ENCODE data around the gene RAB5B.

Gene RAB5B

GRCh38 chr12:55973599-55974307 is at the start of gene RAB5B:
Gene RAB5B (plus strand): TSS chr12:55974078. CDS start chr12:55986961, 12,883 bp downstream.
- H3K4me3 ChIP-seq (ENCODE audit: low read length), result peak within 1 kb of the TSS; percentile 92
- no peak for TF ChIP-seq ZNF274 (IDR thresholded peaks at IDR 0.05; ENCODE audit: low read depth, low read length)

GRCh38 chr12:55925371-55925770 is 48.5 kb upstream of the RAB5B start:
- H3K4me3 ChIP-seq (ENCODE audit: low read length), result no peak overlapping the region; the same call in 1 of the 2 replicates
- no peak for TF ChIP-seq ZNF274 (IDR thresholded peaks at IDR 0.05; ENCODE audit: low read depth, low read length)

GRCh38 chr12:55925870-55926737 is 47.8 kb upstream of the RAB5B start:
- peak overlapping the region; percentile 92 for H3K4me3 ChIP-seq (ENCODE audit: low read length)
- TF ChIP-seq ZNF274 (IDR thresholded peaks at IDR 0.05; ENCODE audit: low read depth, low read length), result no peak

- peak overlapping the region; percentile 92 for H3K4me3 ChIP-seq (ENCODE audit: low read length)
- no peak for TF ChIP-seq ZNF274 (IDR thresholded peaks at IDR 0.05; ENCODE audit: low read depth, low read length)
Observed at GRCh38 chr12:55926738-55927587, 46.9 kb upstream of the RAB5B start.

- peak within 1 kb of the TSS; percentile 92 for H3K4me3 ChIP-seq (ENCODE audit: low read length)
- TF ChIP-seq ZNF274 (IDR thresholded peaks at IDR 0.05; ENCODE audit: low read depth, low read length), result no peak
Observed at GRCh38 chr12:55927588-55928502, 46.0 kb upstream of the RAB5B start, which contains the start of gene PYM1. Gene PYM1 (minus strand): TSS chr12:55927894. CDS start chr12:55927761, 133 bp downstream.

- peak overlapping the region; percentile 92; the same call in 1 of the 2 replicates for H3K4me3 ChIP-seq (ENCODE audit: low read length)
- no peak for TF ChIP-seq ZNF274 (IDR thresholded peaks at IDR 0.05; ENCODE audit: low read depth, low read length)
Observed at GRCh38 chr12:55929306-55929791, 44.5 kb upstream of the RAB5B start.

GRCh38 chr12:55930771-55931316 is 43.0 kb upstream of the RAB5B start, which contains the start of gene DGKA:
Gene DGKA (plus strand): TSS chr12:55931162. CDS start chr12:55936504, 5,342 bp downstream.
- TF ChIP-seq ZNF274 (IDR thresholded peaks at IDR 0.05; ENCODE audit: low read depth, low read length), result no peak
- peak within 1 kb of the TSS; percentile 68 for H3K4me3 ChIP-seq (ENCODE audit: low read length)

GRCh38 chr12:55931317-55931779 is 42.5 kb upstream of the RAB5B start:
- no peak for TF ChIP-seq ZNF274 (IDR thresholded peaks at IDR 0.05; ENCODE audit: low read depth, low read length)
- peak overlapping the region; percentile 68; the same call in 1 of the 2 replicates for H3K4me3 ChIP-seq (ENCODE audit: low read length)

GRCh38 chr12:55931780-55932550 is 41.9 kb upstream of the RAB5B start:
- H3K4me3 ChIP-seq (ENCODE audit: low read length), result peak overlapping the region; percentile 68
- TF ChIP-seq ZNF274 (IDR thresholded peaks at IDR 0.05; ENCODE audit: low read depth, low read length), result no peak

- no peak for TF ChIP-seq ZNF274 (IDR thresholded peaks at IDR 0.05; ENCODE audit: low read depth, low read length)
- H3K4me3 ChIP-seq (ENCODE audit: low read length), result peak overlapping the region; percentile 68
Observed at GRCh38 chr12:55932551-55932910, 41.3 kb upstream of the RAB5B start.

GRCh38 chr12:55933169-55933798 is 40.6 kb upstream of the RAB5B start:
- no peak for TF ChIP-seq ZNF274 (IDR thresholded peaks at IDR 0.05; ENCODE audit: low read depth, low read length)
- no peak overlapping the region for H3K4me3 ChIP-seq (ENCODE audit: low read length)
